Measurements from ENCODE around the gene CENPM. TPM values are rescaled to one million over a fixed set of nuclear protein-coding genes. Genes with fewer than 3 reads are reported as not detected.

CENPM gene
- total RNA-seq, 2 experiments from 2014 or later = 74.0 to 95.8 TPM

DNA sequence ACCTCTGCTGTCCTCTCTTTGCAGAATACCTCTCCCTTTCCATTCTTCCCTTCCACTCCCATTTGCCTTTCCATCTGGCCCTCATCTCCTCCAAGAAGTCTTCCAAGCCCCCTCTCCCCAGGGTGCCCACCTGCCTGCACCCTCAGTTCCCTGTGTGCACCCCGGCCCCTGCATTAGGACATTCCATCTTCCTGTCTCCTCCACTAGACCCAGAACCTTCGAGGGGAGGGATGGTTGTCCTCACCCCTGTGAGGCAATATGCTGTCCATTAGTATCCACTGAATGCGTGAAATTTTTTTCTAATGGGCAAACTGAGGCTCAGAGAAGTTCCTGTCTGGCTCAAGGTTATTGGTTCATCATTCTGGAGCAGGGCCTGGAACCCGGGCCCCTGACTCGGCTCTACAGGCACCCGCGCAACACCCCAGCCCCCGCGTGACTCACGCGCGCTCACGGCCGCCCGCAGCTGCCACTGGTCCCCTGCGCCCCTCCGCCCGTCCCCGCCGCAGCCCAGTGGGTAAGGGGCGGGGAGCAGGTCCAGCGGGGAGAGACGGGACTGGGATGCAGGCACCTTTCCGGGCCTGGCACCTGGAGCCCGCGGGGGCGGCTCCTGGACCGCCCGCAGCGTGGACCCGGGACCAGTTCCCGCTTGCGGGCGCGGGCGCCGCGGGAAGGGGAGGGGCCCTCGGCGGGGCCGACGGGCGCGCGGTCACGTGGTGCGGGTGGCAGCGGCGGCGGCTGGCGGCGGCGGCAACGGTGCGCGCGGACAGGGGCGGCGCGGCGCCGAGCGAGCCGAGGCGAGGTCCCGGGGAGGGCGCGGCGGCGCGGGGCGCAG is 29.3 kb upstream of the CENPM start:
- Mint-ChIP-seq H3K27me3 (peaks cover 52% of the 10 kb centered on the region), H3K4me1 (peaks cover 3% of the 10 kb centered on the region), H3K36me3 (no peaks in the 10 kb centered on the region), H3K4me3 (peak overlapping the region; percentile 22), H3K9me3 (ENCODE audit: low read depth) (no peaks in the 10 kb centered on the region), H3K27ac (no peak overlapping the region)
- peak; percentile 50 for DNase-seq
- ATAC-seq = peak; percentile 75
- CTCF ChIA-PET = interaction anchor here (1.5 kb wide), 1 partner anchor 229 kb away, joined by 3 read pairs; no protein-coding TSS in a partner anchor

DNA sequence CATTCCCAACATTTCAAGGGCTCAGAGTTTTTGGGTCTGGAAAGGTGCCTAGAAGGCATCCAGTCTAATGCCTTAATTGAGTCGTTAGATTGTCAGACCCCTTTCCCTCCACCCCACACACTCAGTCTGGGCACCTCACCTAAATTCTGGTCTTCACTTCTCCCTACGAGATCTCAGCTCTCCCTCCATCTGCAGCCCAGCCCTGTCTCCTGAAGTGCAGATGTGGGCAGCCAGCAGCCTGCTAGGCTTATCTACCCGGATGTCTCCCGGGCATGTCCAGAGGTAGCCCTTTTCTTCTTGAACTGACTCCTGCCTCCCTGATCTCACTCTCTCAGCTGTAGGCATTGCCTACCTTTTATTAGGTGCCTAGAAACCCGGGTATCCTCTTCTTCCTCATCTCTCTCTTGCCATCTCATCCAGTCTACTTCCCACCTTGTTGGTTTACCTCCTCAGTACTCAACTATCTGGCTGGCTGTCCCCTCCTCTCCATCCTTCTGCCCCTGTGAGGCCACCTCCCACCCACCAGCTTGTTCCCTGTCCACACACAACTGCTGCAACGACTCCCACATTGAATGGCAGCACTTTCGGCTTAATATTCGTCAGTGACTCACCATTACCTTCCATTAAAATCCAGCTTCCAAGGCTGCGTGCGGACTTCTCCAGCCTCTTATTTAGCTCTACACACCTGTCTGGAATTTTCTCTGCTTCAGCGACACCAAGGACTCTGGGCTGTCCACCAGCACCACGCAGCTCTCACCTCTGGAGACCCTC is 28.5 kb upstream of the CENPM start:
- CTCF ChIA-PET = interaction anchor here (1.5 kb wide), 1 partner anchor 229 kb away, joined by 3 read pairs; no protein-coding TSS in a partner anchor
- H3K27me3 Mint-ChIP-seq = peaks cover 52% of the 10 kb centered on the region

DNA sequence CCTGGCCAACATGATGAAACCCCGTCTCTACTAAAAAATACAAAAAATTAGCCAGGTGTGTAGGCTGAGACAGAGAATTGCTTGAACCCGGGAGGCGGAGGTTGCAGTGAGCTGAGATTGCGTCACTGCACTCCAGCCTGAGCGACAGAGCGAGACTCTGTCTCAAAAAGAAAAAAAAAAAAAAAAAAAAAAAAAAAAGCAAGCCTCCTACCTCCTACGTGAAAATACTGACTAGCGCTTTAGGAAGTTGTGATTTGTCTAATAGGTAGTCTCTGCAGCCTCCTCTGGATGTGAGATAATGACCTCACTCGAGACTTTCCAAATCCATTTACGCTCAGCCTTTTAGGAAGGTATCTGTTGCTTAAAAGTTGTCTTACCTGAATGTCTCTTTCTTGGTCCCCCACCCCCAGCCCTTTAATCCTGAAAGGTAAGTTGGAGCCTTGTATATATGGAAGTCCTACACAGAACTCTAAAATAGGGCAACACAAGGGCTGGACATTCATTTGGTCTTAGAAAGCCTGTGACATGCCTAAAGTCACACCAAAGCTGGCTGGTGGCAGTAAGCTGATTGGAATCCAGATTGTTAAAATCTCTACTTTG is 27.8 kb upstream of the CENPM start:
- no peaks in the 10 kb centered on the region for H3K36me3 Mint-ChIP-seq
- DNase-seq (no peak), ATAC-seq (no peak)
- no peak overlapping the region for H3K27ac Mint-ChIP-seq
- H3K27me3 Mint-ChIP-seq = peaks cover 52% of the 10 kb centered on the region
- CTCF ChIA-PET = interaction anchor here (1.5 kb wide), 1 partner anchor 228 kb away, joined by 3 read pairs; no protein-coding TSS in a partner anchor
- no peak overlapping the region for H3K4me3 Mint-ChIP-seq
- H3K9me3 Mint-ChIP-seq (ENCODE audit: low read depth) = no peaks in the 10 kb centered on the region
- peaks cover 3% of the 10 kb centered on the region for H3K4me1 Mint-ChIP-seq

More for the DNA sequence above, 28.5 kb upstream of the CENPM start:
- Mint-ChIP-seq H3K9me3 (ENCODE audit: low read depth) (no peaks in the 10 kb centered on the region), H3K4me3 (peak overlapping the region; percentile 22), H3K36me3 (no peaks in the 10 kb centered on the region), H3K27ac (no peak overlapping the region), H3K4me1 (peaks cover 3% of the 10 kb centered on the region)
- no peak for DNase-seq
- ATAC-seq = no peak

DNA sequence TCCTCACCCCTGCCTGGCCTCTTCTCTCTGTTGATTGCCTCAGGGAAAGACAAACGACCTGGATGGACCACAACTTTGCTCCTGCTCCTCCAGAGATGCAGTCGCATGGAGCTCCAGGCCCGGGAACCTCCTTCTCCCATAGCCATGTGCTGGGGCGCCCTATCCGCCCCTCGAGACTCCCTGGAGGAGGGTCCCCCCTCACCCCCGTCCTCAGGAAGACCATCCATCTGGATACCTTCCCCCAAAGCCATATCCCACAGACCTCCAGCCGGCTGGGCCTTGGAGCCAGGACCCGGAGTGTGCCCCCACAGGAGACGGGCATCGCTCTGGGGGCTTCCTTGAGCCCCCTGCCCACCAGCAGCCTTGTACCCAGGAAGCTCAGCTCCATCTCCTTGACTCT is 24.5 kb upstream of the CENPM start:
- no peak for DNase-seq
- Mint-ChIP-seq H3K4me3 (no peak overlapping the region), H3K36me3 (no peaks in the 10 kb centered on the region), H3K27ac (peak overlapping the region; percentile 20), H3K27me3 (peaks cover 26% of the 10 kb centered on the region), H3K4me1 (peaks cover 3% of the 10 kb centered on the region), H3K9me3 (ENCODE audit: low read depth) (no peaks in the 10 kb centered on the region)
- ATAC-seq = no peak
- CTCF ChIA-PET = interaction anchor here (0.9 to 1.5 kb wide), 3 partner anchors 12 to 98 kb away, joined by 3 to 5 read pairs (median 3); partner anchors contain the start of gene CENPM

DNA sequence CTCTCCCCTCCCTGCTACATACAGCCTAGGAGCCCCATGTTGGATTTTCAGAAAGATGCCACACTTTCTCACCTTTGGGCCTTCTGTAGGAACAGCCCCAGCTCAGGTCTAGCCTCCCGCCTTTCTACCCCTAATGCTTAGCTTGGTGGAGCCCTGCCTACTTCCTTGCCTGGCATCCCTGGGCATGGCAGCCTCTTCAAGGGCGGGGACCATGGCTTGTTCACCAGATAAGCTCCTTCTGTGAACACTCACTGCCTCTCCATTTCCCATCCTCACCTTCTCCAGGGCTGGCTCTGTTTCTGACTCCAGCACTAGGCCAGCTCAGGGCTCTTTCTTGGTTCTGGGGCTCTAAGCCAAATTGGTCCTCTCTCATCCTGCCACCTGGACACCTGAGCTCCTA is 23.6 kb upstream of the CENPM start:
- Mint-ChIP-seq H3K27ac (no peak overlapping the region), H3K4me1 (peaks cover 3% of the 10 kb centered on the region), H3K9me3 (ENCODE audit: low read depth) (no peaks in the 10 kb centered on the region), H3K4me3 (no peak overlapping the region), H3K36me3 (no peaks in the 10 kb centered on the region), H3K27me3 (peaks cover 19% of the 10 kb centered on the region)
- ATAC-seq = no peak
- DNase-seq = no peak
- CTCF ChIA-PET = interaction anchor here (0.9 to 1.4 kb wide), 2 partner anchors 24 to 99 kb away, joined by 3 read pairs; partner anchors contain the start of gene CENPM

DNA sequence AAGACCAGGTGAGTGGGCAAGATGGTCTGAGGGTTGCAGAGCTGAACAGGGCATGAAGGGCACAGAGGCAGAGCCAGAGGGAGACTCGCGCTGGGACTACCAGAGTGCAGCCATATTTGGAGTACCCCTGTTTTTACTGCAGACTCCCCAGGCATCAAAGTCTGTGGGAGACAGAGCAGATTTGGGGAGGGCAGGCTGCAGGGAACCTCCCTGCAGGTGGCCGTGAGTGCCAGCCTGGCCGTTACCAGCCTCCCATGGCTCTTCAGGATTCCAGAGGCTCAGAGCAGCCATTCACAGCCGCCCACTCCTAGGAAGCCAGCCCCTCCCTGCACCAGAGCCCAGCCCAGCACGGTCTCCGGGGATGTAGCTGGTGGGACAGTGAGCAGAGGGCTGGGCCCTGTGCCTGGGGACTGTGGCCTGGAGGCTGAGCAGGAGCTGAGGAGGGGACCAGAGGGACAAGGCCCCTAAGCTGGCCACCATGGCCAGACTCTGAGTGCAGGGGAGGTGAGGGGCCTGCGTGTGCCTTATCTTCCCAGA is 22.2 kb upstream of the CENPM start, which contains the start of gene SEPTIN3:
TSS of gene SEPTIN3 (plus strand) at position 334 of the 537 bp plus-strand sequence. CDS start 2,050 bp downstream, outside the sequence.
- no peaks in the 10 kb centered on the region for H3K36me3 Mint-ChIP-seq
- H3K4me1 Mint-ChIP-seq = peaks cover 3% of the 10 kb centered on the region
- CTCF ChIA-PET = interaction anchor here (1.1 to 1.2 kb wide), 3 partner anchors 19 to 272 kb away, joined by 3 to 4 read pairs (median 3); no protein-coding TSS in a partner anchor
- H3K27me3 Mint-ChIP-seq = peaks cover 7% of the 10 kb centered on the region
- DNase-seq (no peak), ATAC-seq (no peak)
- H3K9me3 Mint-ChIP-seq (ENCODE audit: low read depth) = no peaks in the 10 kb centered on the region
- no peak within 1 kb of the TSS for H3K4me3 Mint-ChIP-seq
- H3K27ac Mint-ChIP-seq = no peak within 1 kb of the TSS

DNA sequence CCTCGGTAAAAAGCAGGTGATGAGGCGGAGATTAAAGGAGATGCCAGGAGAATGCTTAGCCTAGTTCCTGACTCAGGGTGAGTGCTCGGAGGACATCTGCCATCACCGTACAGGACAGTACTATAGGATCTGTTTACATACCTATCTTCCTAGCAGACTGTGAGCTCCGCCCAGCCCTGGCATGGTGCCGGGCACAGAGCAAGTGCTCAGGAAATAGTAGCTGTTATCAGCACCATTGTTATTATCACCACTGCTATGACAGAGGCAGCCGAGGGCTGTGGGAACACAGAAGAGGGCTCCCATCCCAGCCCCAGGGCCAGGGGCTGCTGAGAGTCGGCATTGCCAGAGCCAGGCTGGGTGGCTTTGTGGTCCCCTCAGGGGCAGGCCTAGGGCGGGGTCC is 21.6 kb upstream of the CENPM start:
- Mint-ChIP-seq H3K4me3 (no peak overlapping the region), H3K4me1 (peaks cover 3% of the 10 kb centered on the region), H3K27me3 (peaks cover 5% of the 10 kb centered on the region), H3K36me3 (no peaks in the 10 kb centered on the region), H3K27ac (no peak overlapping the region), H3K9me3 (ENCODE audit: low read depth) (no peaks in the 10 kb centered on the region)
- ATAC-seq (no peak), DNase-seq (no peak)
- CTCF ChIA-PET = interaction anchor here (0.6 to 3.4 kb wide), 5 partner anchors 19 to 216 kb away, joined by 3 to 18 read pairs (median 3); partner anchors contain the start of gene SMDT1

DNA sequence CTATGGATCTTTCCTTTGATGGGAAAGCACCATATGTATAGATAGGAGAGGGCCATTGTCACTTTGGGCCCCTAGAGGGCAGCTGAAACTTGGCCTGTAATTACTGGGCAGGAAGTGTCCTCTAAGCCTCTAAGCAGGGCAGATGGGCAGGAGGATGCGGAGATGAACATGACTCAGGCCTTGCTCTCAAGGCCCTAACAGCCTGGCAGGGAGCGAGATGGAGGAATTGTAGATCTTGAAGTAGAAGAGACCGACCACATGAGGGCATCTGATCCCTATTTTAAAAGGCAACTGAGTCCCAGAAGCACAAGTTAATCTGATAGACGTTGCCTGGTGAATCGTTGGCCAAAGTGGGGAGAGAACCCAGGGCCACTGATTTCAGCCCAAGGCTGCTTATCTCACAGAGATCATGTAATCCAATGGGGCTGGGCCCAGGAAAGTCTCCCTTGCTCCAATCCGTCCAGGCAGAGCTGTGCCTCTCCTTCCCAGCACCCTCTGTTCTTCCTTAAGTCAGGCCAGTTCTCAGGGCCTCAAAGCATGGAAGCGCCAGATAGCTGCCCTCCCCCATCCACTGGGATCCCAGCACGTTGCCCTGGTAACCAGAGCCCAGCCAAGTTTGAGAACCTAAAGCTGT is 19.8 kb upstream of the CENPM start:
- Mint-ChIP-seq H3K27ac (no peak overlapping the region), H3K36me3 (no peaks in the 10 kb centered on the region), H3K4me1 (peaks cover 3% of the 10 kb centered on the region), H3K4me3 (no peak overlapping the region), H3K27me3 (peaks cover 3% of the 10 kb centered on the region), H3K9me3 (ENCODE audit: low read depth) (no peaks in the 10 kb centered on the region)
- CTCF ChIA-PET = interaction anchor here (0.7 to 4.4 kb wide), 19 partner anchors 10 to 478 kb away, joined by 3 to 33 read pairs (median 4); partner anchors contain the start of genes NAGA, NDUFA6 and SMDT1
- peak; percentile 68 for DNase-seq
- ATAC-seq = peak; percentile 81

DNA sequence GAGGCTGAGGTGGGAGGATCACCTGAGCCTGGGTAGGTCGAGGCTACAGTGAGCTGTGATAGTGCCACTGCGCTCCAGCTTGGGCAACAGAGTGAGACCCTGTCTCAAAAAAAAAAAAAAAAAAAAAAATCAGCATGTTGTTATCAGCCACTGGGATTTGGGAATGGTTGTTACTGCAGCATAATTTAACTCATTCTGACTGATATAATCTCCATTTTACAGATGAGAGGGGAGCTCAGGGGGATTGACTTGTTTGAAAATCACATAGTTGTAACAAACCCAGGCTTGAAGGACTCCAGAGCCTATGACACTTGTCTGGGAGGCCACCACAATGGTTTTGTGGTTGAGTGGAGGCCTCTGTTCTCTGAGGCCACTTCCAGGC is 19.3 kb upstream of the CENPM start:
- ATAC-seq = no peak
- DNase-seq = no peak
- Mint-ChIP-seq H3K36me3 (no peaks in the 10 kb centered on the region), H3K9me3 (ENCODE audit: low read depth) (no peaks in the 10 kb centered on the region), H3K4me3 (no peak overlapping the region), H3K27ac (no peak overlapping the region), H3K27me3 (peaks cover 3% of the 10 kb centered on the region), H3K4me1 (peaks cover 3% of the 10 kb centered on the region)
- CTCF ChIA-PET = interaction anchor here (0.8 to 4.4 kb wide), 10 partner anchors 68 to 507 kb away, joined by 4 to 33 read pairs (median 6); partner anchors contain the start of genes NAGA and NDUFA6

DNA sequence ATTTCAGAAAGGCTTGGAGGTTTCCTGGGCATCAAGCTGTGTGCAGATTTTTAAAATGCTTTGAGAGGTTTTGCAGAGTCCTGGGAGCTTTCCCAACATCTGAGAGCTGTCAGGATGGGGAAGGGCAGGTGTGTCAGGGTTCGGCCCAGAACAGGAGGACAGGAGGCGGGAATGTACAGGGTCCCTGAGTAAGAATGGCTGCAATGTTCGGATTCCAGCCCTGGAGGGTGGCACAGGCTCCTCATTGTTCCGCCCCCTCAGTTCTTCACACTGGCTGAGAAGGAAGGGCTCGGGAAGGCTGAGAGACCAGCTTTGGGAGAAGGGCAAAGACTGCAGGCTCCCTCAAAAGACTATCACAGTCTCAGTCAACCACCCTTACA is 17.1 kb upstream of the CENPM start:
- CTCF ChIA-PET = interaction anchor here (0.9 to 4.4 kb wide), 5 partner anchors 23 to 480 kb away, joined by 5 to 33 read pairs (median 6); partner anchors contain the start of gene NDUFA6
- Mint-ChIP-seq H3K27ac (no peak overlapping the region), H3K36me3 (no peaks in the 10 kb centered on the region), H3K9me3 (ENCODE audit: low read depth) (no peaks in the 10 kb centered on the region), H3K27me3 (peaks cover 3% of the 10 kb centered on the region), H3K4me1 (peaks cover 3% of the 10 kb centered on the region), H3K4me3 (no peak overlapping the region)
- DNase-seq (no peak), ATAC-seq (no peak)

DNA sequence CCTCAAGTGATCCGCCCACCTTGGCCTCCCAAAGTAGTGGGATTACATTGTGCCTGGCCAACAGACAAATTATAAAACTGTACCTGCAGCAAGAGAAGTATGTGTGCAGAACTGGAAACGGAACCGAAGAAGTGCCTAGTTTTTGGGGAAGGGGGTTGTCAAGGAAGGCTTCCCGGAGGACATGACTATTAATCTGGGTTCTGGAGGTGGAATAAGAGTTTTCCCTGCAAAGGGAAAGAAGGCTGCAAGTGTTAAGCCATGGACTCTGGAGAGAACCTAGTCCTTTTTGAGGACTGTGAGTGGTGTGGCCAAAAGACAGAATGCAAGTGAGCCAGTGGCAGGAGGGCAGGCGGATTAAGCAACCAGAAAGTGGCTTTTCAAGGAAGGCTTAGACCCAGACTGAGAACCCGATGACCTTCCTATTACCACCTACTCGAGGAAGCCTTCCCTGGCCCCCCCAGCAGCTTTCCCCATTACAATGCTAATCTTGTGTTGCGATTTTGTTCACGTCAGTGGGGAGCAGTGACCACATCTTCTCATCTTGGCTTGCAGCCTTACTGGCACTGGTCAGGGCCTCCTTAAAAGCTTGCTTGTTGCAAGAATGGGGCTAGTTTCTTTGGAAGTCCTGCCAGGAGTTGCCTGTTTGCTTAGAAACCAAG is 16.6 kb upstream of the CENPM start:
- ATAC-seq = no peak
- no peak overlapping the region for H3K27ac Mint-ChIP-seq
- H3K27me3 Mint-ChIP-seq = peaks cover 3% of the 10 kb centered on the region
- H3K4me1 Mint-ChIP-seq = peaks cover 3% of the 10 kb centered on the region
- no peak for DNase-seq
- no peaks in the 10 kb centered on the region for H3K36me3 Mint-ChIP-seq
- H3K9me3 Mint-ChIP-seq (ENCODE audit: low read depth) = no peaks in the 10 kb centered on the region
- CTCF ChIA-PET = interaction anchor here (0.9 to 4.4 kb wide), 5 partner anchors 22 to 480 kb away, joined by 5 to 33 read pairs (median 6); partner anchors contain the start of gene NDUFA6
- H3K4me3 Mint-ChIP-seq = no peak overlapping the region

Measured in activated CD8-positive, alpha-beta memory T cell treated with anti-CD3 and anti-CD28 coated beads, Interleukin-2, amount 10 ng/mL, durations not matched to agents 7 days and 5 days (primary cell).